ENCODE results near the gene TDRD3.
"Not testable (repeated sequence)": the region's sequence is repeated elsewhere in the genome, so short reads cannot be mapped to it uniquely, and the experiment has no call there.

Gene TDRD3

DNA sequence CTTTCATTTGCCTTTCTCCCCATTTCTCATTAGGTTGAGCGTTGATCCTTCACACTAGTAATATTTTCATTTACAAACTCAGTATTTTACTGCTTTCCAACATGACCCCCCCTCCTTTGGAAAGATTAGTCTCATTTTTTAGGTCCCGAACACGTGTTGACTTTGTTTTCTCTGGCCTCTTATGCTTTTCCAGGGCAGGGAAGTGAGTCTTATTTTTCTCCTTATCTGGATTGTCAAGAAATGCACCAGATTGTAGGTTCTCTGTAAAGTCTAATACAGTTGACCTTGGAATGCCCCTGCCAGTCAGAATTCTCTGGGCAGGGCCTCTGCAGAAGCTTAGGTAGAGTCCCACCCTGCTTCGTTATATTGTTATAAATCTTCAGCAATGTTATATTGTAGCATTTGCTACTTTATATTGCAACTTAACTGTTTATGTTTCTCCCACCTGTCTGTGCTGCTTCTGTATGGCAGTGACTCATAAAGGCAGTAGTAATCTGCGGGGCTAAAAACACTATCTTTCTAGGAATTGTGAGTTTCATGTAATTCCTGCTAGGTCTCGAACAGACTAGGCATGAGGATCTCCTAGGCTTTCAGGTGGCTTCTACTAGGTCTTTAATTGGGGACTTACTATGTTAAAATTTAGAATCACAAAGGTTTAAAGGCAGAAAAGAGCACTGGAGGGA, 2.0 kb downstream of the TDRD3 start:
- DNase-seq, result no peak

DNA sequence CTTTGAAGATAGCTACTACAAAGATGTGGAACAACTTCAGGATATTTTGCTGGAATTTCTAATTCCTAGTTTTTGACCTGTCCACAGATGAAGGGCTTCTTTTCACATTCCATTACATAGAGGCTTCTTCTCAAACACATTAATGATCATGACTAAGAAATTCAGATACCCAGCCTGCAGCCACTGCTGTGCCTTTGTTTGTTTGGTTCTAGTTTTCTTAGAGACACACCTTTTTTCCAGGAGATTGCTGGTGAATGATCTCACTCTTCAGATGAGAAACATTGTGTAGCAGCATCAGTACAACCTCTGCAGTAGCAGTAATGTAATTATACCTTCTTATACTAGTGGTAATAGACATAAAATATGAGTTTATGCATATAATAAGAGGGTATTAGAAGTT, 5.0 kb downstream of the TDRD3 start:
- DNase-seq, result no peak

DNA sequence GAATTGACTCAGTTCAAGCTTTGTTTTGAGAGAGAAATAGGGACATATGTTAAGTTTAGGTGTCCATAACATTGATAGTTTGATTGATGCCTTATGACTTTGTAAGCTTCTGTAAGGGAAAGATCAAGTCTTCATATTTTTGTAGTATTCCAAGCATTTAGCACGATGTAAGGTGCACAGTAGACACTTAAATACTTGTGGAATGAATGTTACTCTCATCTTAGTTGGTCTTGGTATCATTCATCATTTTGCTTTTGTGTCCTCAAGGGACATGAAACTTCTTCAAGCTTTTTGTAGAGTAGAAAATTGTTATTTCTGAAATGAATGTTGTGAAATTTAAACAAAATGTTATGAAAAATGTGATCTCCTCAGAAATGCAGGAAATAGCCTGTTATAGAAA, 10.1 kb downstream of the TDRD3 start:
- no peak for DNase-seq

DNA sequence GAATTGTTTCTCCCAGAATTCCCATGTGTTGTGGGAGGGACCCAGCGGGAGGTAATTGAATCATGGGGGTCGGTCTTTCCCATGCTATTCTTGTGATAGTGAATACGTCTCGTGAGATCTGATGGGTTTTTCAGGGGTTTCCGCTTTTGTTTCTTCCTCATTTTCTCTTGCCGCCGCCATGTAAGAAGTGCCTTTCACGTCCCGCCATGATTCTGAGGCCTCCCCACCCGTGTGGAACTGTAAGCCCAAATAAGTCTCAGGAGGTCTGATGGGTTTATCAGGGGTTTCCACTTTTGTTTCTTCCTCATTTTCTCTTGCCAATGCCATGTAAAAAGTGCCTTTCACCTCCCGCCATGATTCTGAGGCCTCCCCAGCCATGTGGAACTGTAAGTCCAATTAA, 10.8 kb downstream of the TDRD3 start:
- DNase-seq, result not testable (repeated sequence)

DNA sequence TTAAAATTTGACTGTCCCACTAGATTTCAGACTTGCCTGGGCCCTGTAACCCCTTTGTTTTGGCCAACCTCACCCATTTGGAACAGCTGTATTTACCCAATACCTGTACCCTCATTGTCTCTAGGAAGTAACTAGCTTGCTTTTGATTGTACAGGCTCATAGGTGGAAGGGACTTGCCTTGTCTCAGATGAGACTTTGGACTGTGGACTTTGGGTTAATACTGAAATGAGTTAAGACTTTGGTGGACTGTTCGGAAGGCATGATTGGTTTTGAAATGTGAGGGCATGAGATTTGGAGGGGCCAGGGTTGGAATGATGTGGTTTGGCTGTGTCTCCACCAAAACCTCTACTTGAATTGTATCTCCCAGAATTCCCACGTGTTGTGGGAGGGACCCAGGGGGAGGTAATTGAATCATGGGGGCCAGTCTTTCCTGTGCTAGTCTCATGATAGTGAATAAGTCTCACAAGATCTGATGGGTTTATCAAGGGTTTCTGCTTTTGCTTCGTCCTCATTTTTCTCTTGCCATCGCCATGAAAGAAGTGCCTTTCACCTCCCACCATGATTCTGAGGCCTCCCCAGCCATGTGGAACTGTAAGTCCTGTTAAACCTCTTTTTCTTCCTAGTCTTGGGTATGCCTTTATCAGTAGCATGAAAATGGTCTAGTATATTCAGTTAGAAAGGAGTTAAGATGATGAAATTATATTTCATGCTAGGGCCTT, 12.7 kb downstream of the TDRD3 start:
- not testable (repeated sequence) for DNase-seq

- no peak for DNase-seq
Measured at GRCh38 chr13:60410299-60410698, 13.3 kb downstream of the TDRD3 start.

GRCh38 chr13:60411464-60411863, 14.4 kb downstream of the TDRD3 start:
- DNase-seq, result no peak

DNA sequence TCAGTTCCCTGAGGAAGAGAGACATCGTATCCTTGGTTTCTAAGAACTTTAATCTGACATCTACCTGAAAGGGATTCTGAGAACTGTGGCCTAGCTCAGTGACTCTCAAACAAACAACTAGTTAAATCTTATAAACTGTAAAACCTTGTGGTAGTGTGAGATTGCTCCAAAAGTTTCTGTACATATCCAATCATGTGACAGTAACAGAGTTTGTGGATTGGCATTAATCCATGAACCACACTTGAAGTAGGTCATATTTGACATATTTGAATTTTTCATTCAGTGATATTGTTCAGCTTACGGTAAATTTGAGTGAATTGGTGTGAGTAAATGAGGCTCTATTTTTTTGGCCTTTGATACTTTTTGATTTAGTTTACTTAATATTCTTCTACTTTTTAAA, 15.0 kb downstream of the TDRD3 start:
- no peak for DNase-seq

DNA sequence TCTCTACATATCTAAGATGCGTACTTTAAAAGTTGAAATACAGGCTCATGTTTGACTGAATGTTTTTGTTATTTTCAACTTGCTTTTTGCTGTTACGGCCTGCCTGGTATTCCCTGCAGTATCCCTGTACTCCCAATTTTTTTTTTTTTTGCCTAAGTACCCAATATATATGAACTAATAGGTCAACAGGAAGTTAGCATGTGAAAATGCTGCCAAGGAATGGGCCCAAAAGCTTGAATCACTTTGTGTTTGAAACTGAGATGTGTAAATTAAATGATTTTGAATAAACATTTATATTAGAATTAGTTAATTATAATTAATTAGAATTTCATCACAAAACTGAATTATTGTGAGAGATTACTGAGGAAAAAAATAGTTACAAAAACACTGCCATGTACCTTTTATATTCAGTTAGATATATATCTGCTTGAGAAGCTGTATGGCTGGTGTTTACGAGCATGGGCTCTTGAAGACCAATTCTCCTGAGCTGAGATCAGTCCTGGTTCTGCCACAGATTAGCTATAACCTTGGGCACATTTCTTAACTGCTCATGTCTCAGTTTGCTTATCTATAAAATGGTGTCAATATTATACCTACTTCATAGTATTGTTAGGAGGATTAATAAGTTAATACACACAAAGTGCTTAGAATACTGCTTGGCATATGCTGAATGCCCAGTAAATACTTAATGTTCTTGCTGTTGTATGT, 16.0 kb downstream of the TDRD3 start:
- DNase-seq, result no peak

DNA sequence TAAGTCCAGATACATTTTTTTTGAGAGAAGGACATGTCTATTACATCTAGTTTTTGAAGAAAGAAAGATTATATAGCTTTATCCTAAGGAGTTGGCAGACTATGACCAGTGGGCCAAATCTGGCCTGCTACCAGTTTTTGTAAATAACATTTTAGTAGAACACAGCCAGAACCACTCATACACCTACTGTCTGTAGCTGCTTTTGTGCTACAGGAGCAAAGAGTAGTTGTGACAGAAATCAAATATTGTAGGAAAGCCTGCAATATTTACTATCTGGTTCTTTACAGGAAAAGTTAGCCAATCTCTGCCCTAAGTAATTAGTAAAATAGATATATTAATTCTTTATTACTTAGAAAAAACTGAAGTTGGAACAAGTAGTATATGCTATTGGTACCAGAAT, 17.2 kb downstream of the TDRD3 start:
- no peak for DNase-seq

GRCh38 chr13:60417734-60418133, 20.7 kb downstream of the TDRD3 start:
- DNase-seq, result no peak

DNA sequence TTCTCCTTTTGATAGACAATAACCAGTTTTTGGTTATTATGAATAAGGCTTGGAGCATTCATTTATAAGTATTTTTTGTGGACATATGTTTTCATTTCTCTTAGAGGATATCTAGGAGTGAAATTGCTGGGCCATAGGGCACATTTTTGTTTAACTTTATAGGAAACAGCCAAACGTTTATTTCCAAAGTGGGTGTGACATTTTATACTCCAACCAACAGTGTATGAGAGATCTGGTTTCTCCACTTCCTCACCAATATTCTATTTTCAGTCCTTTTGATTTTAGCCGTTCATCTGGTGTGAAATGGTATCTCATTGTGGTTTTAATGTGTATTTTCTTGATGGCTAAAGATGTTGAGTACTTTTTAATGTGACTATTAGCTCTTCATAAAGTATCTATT, 21.9 kb downstream of the TDRD3 start:
- no peak for DNase-seq

- no peak for DNase-seq
Measured at GRCh38 chr13:60425332-60425731, 28.3 kb downstream of the TDRD3 start.

DNA sequence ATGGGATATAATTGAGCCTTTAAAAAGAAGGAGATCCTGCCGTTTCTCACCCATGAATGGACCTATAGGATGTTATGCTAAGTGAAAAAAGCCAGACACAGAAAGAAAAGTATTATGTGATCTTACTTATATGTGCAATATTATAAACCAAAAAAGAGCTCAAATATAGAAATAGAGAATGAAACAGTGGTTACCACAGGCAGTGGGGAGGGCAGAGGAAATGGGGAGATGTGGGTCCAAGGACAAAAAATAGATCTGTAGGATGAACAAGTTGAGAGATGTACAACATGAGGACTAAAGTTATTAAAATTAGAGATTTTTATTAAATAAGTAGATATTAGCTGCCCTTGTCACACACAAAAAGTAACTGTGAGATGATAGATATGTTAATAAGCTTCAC, 29.1 kb downstream of the TDRD3 start:
- DNase-seq, result no peak

GRCh38 chr13:60427285-60427684, 30.3 kb downstream of the TDRD3 start:
- no peak for DNase-seq

DNA sequence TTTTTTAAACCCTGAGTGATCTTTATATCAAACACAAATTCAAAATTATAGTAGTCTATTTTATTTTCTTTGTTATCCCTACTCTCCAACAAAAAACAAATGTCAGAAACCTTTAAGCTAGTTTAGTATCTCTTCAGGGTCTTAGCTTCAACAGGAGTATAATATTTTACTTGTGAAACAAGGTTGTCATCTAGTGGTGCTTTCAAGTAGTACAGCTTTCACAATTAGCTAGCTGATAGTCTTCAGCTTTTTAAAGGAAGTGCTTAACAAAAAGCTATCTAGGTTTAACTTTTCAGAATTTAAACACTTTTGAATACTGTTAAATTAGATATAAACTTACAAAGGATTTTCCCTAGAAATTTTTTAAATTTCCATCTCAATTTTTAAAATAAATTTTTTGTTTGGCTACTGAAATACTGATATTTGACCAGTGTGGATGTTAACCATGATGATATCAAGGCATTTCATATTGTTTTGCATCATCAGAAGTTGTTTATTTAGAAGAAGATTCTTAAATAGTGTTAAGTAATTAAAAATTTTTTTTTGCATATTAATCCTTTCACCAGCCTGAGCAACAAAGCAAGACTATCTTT, 34.2 kb downstream of the TDRD3 start:
- no peak for DNase-seq

DNA sequence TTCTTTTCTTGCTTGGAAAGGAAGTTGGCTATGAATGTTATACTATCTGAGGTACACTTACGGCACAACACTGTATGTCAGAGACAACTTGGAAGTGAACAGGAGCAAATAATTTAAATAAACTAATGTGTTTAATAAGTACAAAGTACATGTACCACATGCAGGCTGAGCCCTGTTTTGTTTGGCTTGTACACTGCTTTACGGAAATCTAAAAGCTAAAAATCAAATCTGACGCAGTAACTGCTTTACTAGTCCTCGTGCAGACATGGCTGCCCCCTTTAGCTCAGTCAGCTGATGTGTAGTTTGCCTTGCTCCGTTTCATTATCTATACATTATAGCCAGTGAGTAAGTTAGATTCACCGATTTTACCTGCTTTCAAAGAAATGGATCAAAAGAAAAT, 36.5 kb downstream of the TDRD3 start:
- no peak for DNase-seq

DNA sequence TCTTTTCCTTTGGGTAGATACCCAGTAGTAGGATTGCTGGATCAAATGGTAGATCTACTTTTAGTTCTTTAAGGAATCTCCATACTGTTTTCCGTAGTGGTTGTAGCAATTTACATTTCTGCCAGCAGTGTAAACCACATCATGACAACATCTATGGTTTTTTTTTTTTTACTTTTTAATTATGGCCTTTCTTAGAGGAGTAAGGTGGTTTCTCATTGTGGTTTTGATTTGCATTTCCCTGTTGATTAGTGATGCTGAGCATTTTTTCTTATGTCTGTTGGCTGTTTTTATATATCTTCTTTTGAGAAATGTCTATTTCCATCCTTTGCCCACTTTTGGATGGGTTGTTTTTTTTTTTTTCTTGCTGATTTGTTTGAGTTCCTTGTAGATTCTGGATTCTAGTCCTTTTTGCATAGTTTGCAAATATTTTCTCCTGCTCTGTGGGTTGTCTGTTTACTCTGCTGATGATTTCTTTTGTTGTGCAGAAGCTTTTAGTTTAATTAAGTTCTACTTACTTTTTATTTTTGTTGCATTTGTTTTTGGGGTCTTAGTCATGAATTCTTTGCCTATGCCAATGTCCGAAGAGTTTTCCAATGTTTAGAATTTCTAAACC, 38.8 kb downstream of the TDRD3 start:
- no peak for DNase-seq

DNA sequence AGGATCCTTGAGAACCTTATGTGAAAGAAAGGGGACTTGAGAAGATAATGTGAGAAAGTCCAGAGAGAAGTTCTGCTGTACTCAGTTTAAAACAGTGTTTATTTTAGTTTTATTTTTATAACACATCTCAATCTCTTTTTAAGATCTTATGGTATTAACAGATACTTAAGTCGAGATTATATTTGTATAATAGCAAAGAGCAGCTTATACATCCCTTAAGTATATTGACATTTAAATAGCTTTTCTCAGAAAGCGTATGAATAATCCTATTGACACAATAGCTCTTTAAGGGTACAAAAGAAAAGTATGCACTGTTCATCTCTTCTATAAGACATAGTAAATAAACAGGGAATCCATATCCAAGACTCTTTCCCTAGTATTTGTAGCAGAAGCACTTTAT, 42.2 kb downstream of the TDRD3 start:
- DNase-seq, result no peak

GRCh38 chr13:60441761-60442160, 44.7 kb downstream of the TDRD3 start:
- DNase-seq, result no peak

- DNase-seq, result no peak
Measured at GRCh38 chr13:60448907-60449510, 52.0 kb downstream of the TDRD3 start.

GRCh38 chr13:60453490-60453889, 56.5 kb downstream of the TDRD3 start:
- DNase-seq, result no peak

- no peak for DNase-seq
Measured at GRCh38 chr13:60454425-60454824, 57.4 kb downstream of the TDRD3 start.

Data from femur (tissue), 1 donor.